Ovary (tissue), 3 donors: ENCODE results near the gene PADI2.

Source experiments
- EP300 ChIP-seq: sonication (generic); formaldehyde crosslinking; IDR thresholded peaks from one replicate; pipeline ENCODE4 v1.6.1; 2017; ENCODE audit warnings: antibody characterized with exemption
- POLR2A ChIP-seq: fragments of 450-650 bp; IDR thresholded peaks from one replicate; pipeline ENCODE4 v1.6.1; 2017; ENCODE audit warnings: antibody characterized with exemption, mild to moderate bottlenecking, moderate library complexity
- TF ChIP-seq, protein P1 (sequence below), 3 donors: fragments of 450-650 bp in 2 of 3; fragments of 200-600 bp in 1 of 3; IDR thresholded peaks; one replicate each; pipeline versions ENCODE4 v1.5.1 to v1.8.0; 2016 to 2022; ENCODE audit warnings: antibody characterized with exemption in 3 of 3, mild to moderate bottlenecking in 1 of 3
- donor health status: DM: no; HTN: no; CAD: no.

DNA sequence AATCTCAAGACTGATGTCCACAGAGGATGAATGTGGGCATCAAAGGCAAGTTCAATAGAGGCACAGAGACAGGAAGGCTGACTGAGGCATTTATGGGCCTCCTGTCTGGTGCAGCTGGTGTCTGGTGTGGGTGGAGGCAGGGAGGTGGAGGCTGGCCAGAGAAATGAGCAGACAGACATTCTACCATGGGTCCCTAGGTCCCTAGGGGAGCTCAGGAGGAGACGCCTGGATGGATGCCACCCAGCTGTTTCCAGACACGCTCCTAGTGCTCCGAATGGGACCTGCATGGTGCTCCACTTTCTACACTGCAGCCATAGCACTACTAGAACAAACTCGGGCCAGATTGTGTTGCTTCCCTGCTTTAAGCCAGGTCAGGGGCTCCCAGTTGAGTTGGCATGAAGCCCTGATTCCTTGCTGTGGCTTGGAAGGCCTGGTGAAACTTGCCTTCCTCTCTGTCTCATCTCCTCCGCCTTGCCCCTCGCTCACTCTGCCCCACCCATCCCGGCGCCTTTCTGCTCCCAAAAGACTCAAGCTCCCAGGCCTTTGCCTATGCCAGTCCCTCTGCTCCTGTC is 25.3 kb downstream of the PADI2 start:
- TF ChIP-seq, protein P1, sequence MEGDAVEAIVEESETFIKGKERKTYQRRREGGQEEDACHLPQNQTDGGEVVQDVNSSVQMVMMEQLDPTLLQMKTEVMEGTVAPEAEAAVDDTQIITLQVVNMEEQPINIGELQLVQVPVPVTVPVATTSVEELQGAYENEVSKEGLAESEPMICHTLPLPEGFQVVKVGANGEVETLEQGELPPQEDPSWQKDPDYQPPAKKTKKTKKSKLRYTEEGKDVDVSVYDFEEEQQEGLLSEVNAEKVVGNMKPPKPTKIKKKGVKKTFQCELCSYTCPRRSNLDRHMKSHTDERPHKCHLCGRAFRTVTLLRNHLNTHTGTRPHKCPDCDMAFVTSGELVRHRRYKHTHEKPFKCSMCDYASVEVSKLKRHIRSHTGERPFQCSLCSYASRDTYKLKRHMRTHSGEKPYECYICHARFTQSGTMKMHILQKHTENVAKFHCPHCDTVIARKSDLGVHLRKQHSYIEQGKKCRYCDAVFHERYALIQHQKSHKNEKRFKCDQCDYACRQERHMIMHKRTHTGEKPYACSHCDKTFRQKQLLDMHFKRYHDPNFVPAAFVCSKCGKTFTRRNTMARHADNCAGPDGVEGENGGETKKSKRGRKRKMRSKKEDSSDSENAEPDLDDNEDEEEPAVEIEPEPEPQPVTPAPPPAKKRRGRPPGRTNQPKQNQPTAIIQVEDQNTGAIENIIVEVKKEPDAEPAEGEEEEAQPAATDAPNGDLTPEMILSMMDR (IDR thresholded peaks at IDR 0.05) = no peak
- no peak for TF ChIP-seq EP300
- TF ChIP-seq POLR2A = no peak
